ENCODE data around the gene ASPSCR1. TPM values are rescaled to one million over a fixed set of nuclear protein-coding genes. Genes with fewer than 3 reads are reported as not detected.

The ASPSCR1 gene
- total and polyA plus RNA-seq, 2 of the 13 experiments (the other 11 are each of a cell fraction or from before 2014, with no cell fraction given): 274 to 314 TPM

- DNase-seq (ENCODE audit: low spot score) (peak; percentile 97), FAIRE-seq (peak; percentile 67), ATAC-seq (peak; percentile 12)
- peak overlapping the region; percentile 96 for H3K9ac ChIP-seq (ENCODE audit: insufficient read depth, low read depth, low read length)
- H3K79me2 ChIP-seq (ENCODE audit: insufficient read depth, low read length): peaks cover 64% of the 10 kb centered on the region
- POLR2A ChIA-PET: interaction anchor here (0.9 to 16.1 kb wide), 28 partner anchors 9 to 267 kb away, joined by 3 to 470 read pairs (median 5); partner anchors contain the start of genes ASPSCR1, CENPX, DCXR and LRRC45
- H3K27ac ChIP-seq (ENCODE audit: extremely low read length, insufficient read depth, low read length): peak overlapping the region; percentile 97
- H3K9me3 ChIP-seq (ENCODE audit: low read length): no peaks in the 10 kb centered on the region
- peaks cover 0 to 3% of the 10 kb centered on the region in 2 experiments; a peak in 1 of 5 replicates for H3K36me3 ChIP-seq (replicated peaks in 1 of 2; ENCODE audit: control insufficient read depth in 1 of 2, insufficient read depth in 2 of 2, low read length in 2 of 2)
- H4K20me1 ChIP-seq (ENCODE audit: insufficient read depth, low read length): no peaks in the 10 kb centered on the region
- WGBS (ENCODE audit: low lambda C conversion rate): under 1% methylated on average over 22 of the region's 39 CpGs
- H2AFZ ChIP-seq (ENCODE audit: low read length): no peak overlapping the region
- peak overlapping the region; percentile 53 to 80 (median 55); a peak in 5 of 6 replicates for H3K4me3 ChIP-seq (replicated peaks in 1 of 3; ENCODE audit: insufficient read depth in 1 of 3, low read depth in 2 of 3, low read length in 3 of 3)
- CTCF ChIA-PET (ENCODE audit: low intra/inter-chr PET ratio, low total read pairs): interaction anchor here (1.0 to 5.6 kb wide), 3 partner anchors 16 to 35 kb away, joined by 3 to 73 read pairs (median 6); partner anchors contain the start of gene NOTUM
- in situ Hi-C loops (cut with HindIII; ENCODE audit: extremely low pct_ligation_motif_present, low pct_unique_long_range_greater_than_20kb) (loop anchor here (5.0 kb wide), 1 partner anchor 38 kb away; no protein-coding TSS in a partner anchor), intact Hi-C loops (cut with micrococcal nuclease; ENCODE audit: unreplicated experiment) (loop anchor here (2.0 kb wide), 1 partner anchor 34 kb away; the partner anchor contains the start of gene NOTUM)
- H3K4me2 ChIP-seq (ENCODE audit: low read depth, low read length): peak overlapping the region; percentile 99
- H3K4me1 ChIP-seq (ENCODE audit: insufficient read depth, low read length): peaks cover 99% of the 10 kb centered on the region
- H3K27me3 ChIP-seq (ENCODE audit: control insufficient read depth in 1 of 2, insufficient read depth in 2 of 2, low read length in 2 of 2): no peaks in the 10 kb centered on the region
- BruUV-seq (replicated peaks): TSS peak; percentile 76
- TF ChIP-seq ZNF558 (CRISPR knock-in tag; IDR thresholded peaks at IDR 0.05; ENCODE audit: borderline replicate concordance) (peak; percentile 94; the same call in 1 of the 2 replicates), MTA1 (CRISPR knock-in tag; IDR thresholded peaks at IDR 0.05; ENCODE audit: borderline replicate concordance) (peak; percentile 57; the same call in 1 of the 2 replicates), ZNF619 (CRISPR knock-in tag; IDR thresholded peaks at IDR 0.05) (no peak), ZNF414 (CRISPR knock-in tag; IDR thresholded peaks at IDR 0.05) (peak; percentile 76), ZEB1 (IDR thresholded peaks at IDR 0.05; ENCODE audit: insufficient replicate concordance, low read depth) (no peak), BCL6 (CRISPR knock-in tag; IDR thresholded peaks at IDR 0.05) (peak; percentile 77; the same call in 1 of the 2 replicates), ZUFSP (CRISPR knock-in tag; IDR thresholded peaks at IDR 0.05; ENCODE audit: borderline replicate concordance) (no peak), TBX3 (IDR thresholded peaks at IDR 0.05; ENCODE audit: borderline replicate concordance) (peak; percentile 34; the same call in 1 of the 2 replicates), MEIS2 (CRISPR knock-in tag; IDR thresholded peaks at IDR 0.05) (peak; percentile 20; the same call in 1 of the 2 replicates), TBL1XR1 (IDR thresholded peaks at IDR 0.05; ENCODE audit: borderline replicate concordance, low read length, partially characterized antibody) (peak; percentile 65), RELA (CRISPR knock-in tag; IDR thresholded peaks at IDR 0.05) (0 out of 2 replicates have a peak, but pooled peaks have one; percentile 10), SP2 (CRISPR knock-in tag; IDR thresholded peaks at IDR 0.05) (no peak), ONECUT2 (CRISPR knock-in tag; IDR thresholded peaks at IDR 0.05) (no peak), ZMAT3 (CRISPR knock-in tag; conservative IDR thresholded peaks at IDR 0.05) (peak; percentile 2; the same call in 1 of the 2 replicates), ZBTB2 (CRISPR knock-in tag; IDR thresholded peaks at IDR 0.05; ENCODE audit: low read depth) (no peak; the same call in 1 of the 2 replicates), SIX1 (CRISPR knock-in tag; IDR thresholded peaks at IDR 0.05; ENCODE audit: borderline replicate concordance) (peak; percentile 55; the same call in 1 of the 2 replicates), ZFY (CRISPR knock-in tag; IDR thresholded peaks at IDR 0.05) (peak; percentile 76)
Measured at GRCh38 chr17:81994593-81995462, 17.4 kb downstream of the ASPSCR1 start.
